Measurements from ENCODE around the gene ZNF236.

DNA sequence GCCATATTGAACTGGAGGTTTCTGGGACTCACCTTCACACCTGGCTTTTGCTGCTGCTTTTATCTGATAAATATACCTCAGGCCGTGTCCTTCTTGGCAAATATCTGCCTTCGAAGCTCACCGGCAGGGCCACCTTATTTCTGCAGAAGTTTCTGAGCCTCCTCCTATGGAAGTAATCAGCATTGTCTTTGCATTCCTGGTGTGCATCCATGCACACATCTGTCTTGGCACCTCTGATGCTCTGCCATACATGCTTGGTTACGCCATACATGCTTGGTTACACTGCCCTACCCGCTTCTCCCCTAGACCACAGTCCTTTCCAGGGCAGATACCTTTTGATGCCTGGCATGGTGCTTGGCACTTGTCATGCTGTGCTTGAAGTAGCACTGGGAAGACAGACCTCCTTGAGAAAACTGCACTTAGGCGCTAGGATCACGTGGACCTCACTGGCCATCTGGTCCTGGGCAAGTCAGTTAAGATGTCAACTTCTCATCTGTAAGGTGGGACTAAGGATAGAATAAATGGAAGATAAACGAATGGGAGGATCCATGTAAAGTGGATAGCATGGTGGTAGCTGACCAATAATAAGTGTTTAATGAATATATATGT lies 66.8 kb downstream of the ZNF236 start:
- TF ChIP-seq POLR2A (IDR thresholded peaks at IDR 0.05; ENCODE audit: low read depth, low read length) (no peak), POLR2AphosphoS5 (IDR thresholded peaks at IDR 0.05; ENCODE audit: insufficient read depth, low read depth, low read length) (no peak), EZH2 (IDR thresholded peaks at IDR 0.05; ENCODE audit: borderline replicate concordance, low read depth, low read length, severe bottlenecking) (no peak), GATA2 (IDR thresholded peaks at IDR 0.05; ENCODE audit: insufficient read depth, insufficient read length, low read depth, low read length) (no peak), MYC (IDR thresholded peaks at IDR 0.05; ENCODE audit: low read depth, low read length) (no peak), JUN (IDR thresholded peaks at IDR 0.05; ENCODE audit: borderline replicate concordance, insufficient read depth, insufficient read length, low read depth) (no peak), FOS (IDR thresholded peaks at IDR 0.05; ENCODE audit: borderline replicate concordance, insufficient read depth, low read length) (no peak)
- TF ChIP-seq, protein P1, sequence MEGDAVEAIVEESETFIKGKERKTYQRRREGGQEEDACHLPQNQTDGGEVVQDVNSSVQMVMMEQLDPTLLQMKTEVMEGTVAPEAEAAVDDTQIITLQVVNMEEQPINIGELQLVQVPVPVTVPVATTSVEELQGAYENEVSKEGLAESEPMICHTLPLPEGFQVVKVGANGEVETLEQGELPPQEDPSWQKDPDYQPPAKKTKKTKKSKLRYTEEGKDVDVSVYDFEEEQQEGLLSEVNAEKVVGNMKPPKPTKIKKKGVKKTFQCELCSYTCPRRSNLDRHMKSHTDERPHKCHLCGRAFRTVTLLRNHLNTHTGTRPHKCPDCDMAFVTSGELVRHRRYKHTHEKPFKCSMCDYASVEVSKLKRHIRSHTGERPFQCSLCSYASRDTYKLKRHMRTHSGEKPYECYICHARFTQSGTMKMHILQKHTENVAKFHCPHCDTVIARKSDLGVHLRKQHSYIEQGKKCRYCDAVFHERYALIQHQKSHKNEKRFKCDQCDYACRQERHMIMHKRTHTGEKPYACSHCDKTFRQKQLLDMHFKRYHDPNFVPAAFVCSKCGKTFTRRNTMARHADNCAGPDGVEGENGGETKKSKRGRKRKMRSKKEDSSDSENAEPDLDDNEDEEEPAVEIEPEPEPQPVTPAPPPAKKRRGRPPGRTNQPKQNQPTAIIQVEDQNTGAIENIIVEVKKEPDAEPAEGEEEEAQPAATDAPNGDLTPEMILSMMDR (IDR thresholded peaks at IDR 0.05; ENCODE audit: extremely low read depth in 1 of 2, insufficient read depth in 1 of 2, low read depth in 1 of 2, low read length in 2 of 2), result no peak
- TF ChIP-seq, protein P2, sequence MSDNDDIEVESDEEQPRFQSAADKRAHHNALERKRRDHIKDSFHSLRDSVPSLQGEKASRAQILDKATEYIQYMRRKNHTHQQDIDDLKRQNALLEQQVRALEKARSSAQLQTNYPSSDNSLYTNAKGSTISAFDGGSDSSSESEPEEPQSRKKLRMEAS (IDR thresholded peaks at IDR 0.05; ENCODE audit: insufficient read depth, insufficient read length), result no peak

All from endothelial cell of umbilical vein (primary cell).